Measurements from ENCODE around the gene CCDC30.

DNA sequence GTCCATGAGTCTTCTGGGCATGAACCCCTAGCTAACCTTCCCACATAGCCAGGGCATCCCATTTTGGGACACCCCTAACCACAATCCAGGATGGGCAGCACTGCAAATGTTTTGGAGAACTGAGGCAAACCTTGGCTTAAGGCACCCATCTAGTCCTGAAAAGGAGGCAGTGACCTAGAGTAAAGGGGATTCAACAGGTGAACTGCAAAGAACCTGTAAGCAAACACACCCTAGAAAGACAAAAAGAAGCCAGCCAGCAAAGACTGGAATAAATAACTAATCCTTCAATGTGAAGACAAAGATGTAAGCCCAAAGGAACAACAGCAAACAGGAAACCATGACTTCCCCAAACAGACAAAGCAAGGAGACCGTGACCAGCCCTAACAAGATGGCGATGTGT, 138.4 kb downstream of the CCDC30 start:
- TF ChIP-seq, protein P1, sequence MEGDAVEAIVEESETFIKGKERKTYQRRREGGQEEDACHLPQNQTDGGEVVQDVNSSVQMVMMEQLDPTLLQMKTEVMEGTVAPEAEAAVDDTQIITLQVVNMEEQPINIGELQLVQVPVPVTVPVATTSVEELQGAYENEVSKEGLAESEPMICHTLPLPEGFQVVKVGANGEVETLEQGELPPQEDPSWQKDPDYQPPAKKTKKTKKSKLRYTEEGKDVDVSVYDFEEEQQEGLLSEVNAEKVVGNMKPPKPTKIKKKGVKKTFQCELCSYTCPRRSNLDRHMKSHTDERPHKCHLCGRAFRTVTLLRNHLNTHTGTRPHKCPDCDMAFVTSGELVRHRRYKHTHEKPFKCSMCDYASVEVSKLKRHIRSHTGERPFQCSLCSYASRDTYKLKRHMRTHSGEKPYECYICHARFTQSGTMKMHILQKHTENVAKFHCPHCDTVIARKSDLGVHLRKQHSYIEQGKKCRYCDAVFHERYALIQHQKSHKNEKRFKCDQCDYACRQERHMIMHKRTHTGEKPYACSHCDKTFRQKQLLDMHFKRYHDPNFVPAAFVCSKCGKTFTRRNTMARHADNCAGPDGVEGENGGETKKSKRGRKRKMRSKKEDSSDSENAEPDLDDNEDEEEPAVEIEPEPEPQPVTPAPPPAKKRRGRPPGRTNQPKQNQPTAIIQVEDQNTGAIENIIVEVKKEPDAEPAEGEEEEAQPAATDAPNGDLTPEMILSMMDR (IDR thresholded peaks at IDR 0.05) = no peak
- TF ChIP-seq POLR2A (IDR thresholded peaks at IDR 0.05) = no peak
